RWPE2 (cell line): ENCODE measurements around the gene CSKMT.
"Not testable (repeated sequence)": the region's sequence is repeated elsewhere in the genome, so short reads cannot be mapped to it uniquely, and the experiment has no call there.

Experiments used
- ATAC-seq: fragments of 200-7000 bp; cut with Tn5 transposase; 3 replicates; pipeline ENCODE4 v1.9.1; 2021; ENCODE audit warnings: low read depth
- DNase-seq: peaks from one replicate; pipeline ENCODE4 v3.0.0-alpha.2; 2020; ENCODE audit warnings: low spot score
- H3K27ac ChIP-seq: fragments of 450-650 bp; 2 replicates; pipeline ENCODE4 v1.5.1; 2017; ENCODE audit warnings: mild to moderate bottlenecking; ENCODE audit not compliant: poor library complexity, severe bottlenecking
- H3K27me3 ChIP-seq: fragments of 250-450 bp; sonication (Bioruptor Pico); 2 replicates; pipeline ENCODE4 v1.5.1; 2021; ENCODE audit warnings: mild to moderate bottlenecking, moderate library complexity; ENCODE audit not compliant: insufficient read depth, poor library complexity, severe bottlenecking
- H3K36me3 ChIP-seq: fragments of 250-450 bp; sonication (Bioruptor Pico); 2 replicates; pipeline ENCODE4 v1.5.1; 2020; ENCODE audit warnings: low read depth, mild to moderate bottlenecking, moderate library complexity
- H3K4me1 ChIP-seq: fragments of 250-450 bp; sonication (Bioruptor Pico); 2 replicates; pipeline ENCODE4 v1.5.1; 2021; ENCODE audit warnings: mild to moderate bottlenecking, moderate library complexity; ENCODE audit not compliant: insufficient read depth, poor library complexity, severe bottlenecking
- H3K4me3 ChIP-seq: fragments of 250-450 bp; sonication (Bioruptor Pico); 2 replicates; pipeline ENCODE4 v1.5.1; 2021; ENCODE audit warnings: mild to moderate bottlenecking, moderate library complexity; ENCODE audit not compliant: severe bottlenecking
- H3K9me3 ChIP-seq: fragments of 250-450 bp; sonication (Bioruptor Pico); 2 replicates; pipeline ENCODE4 v1.5.1; 2021; ENCODE audit warnings: mild to moderate bottlenecking, moderate library complexity; ENCODE audit not compliant: severe bottlenecking
- CTCF ChIP-seq: fragments of 450-650 bp; IDR thresholded peaks from one replicate; pipeline ENCODE4 v1.5.1; 2017; ENCODE audit warnings: mild to moderate bottlenecking, moderate library complexity; ENCODE audit not compliant: poor library complexity, severe bottlenecking

The CSKMT gene

GRCh38 chr11:62665075-62665598, at the start of gene CSKMT, which contains the start of gene C11orf98:
TSS of gene CSKMT (plus strand) at chr11:62665312. CDS start at chr11:62665880, 568 bp downstream.
TSS of gene C11orf98 (minus strand) at chr11:62665210. CDS start at chr11:62665169, 41 bp downstream.
- Histone ChIP-seq H3K27ac (peak within 1 kb of the TSS; percentile 84), H3K4me3 (peak within 1 kb of the TSS; percentile 88), H3K27me3 (no peaks in the 10 kb centered on the region), H3K36me3 (peaks cover 32% of the 10 kb centered on the region), H3K4me1 (no peaks in the 10 kb centered on the region), H3K9me3 (no peaks in the 10 kb centered on the region)
- ATAC-seq (peak; percentile 83), DNase-seq (peak; percentile 89)
- TF ChIP-seq CTCF = no peak

GRCh38 chr11:62615521-62615920, 49.6 kb upstream of the CSKMT start:
- peaks cover 12% of the 10 kb centered on the region for H3K4me1 ChIP-seq
- H3K9me3 ChIP-seq = no peaks in the 10 kb centered on the region
- H3K36me3 ChIP-seq = peaks cover 11% of the 10 kb centered on the region
- DNase-seq (no peak), ATAC-seq (no peak)
- no peaks in the 10 kb centered on the region for H3K27me3 ChIP-seq
- H3K27ac ChIP-seq = peak overlapping the region; percentile 95
- no peak overlapping the region for H3K4me3 ChIP-seq
- no peak for TF ChIP-seq CTCF

- H3K4me1 ChIP-seq = peaks cover 17% of the 10 kb centered on the region
- not testable (repeated sequence) for ATAC-seq, H3K27ac ChIP-seq, H3K36me3 ChIP-seq, H3K9me3 ChIP-seq, DNase-seq, H3K4me3 ChIP-seq, H3K27me3 ChIP-seq
Measured at GRCh38 chr11:62616957-62617356, 48.2 kb upstream of the CSKMT start.

- TF ChIP-seq CTCF = no peak
- Histone ChIP-seq H3K27ac (peak overlapping the region; percentile 84), H3K27me3 (no peaks in the 10 kb centered on the region), H3K4me3 (peak overlapping the region; percentile 54), H3K4me1 (peaks cover 16% of the 10 kb centered on the region), H3K9me3 (no peaks in the 10 kb centered on the region), H3K36me3 (peaks cover 12% of the 10 kb centered on the region)
- ATAC-seq (no peak; the same call in 2 of the 3 replicates), DNase-seq (no peak)
Measured at GRCh38 chr11:62621027-62621566, 44.0 kb upstream of the CSKMT start.

GRCh38 chr11:62621567-62622470, 43.3 kb upstream of the CSKMT start, which contains the start of gene B3GAT3:
TSS of gene B3GAT3 (minus strand) at chr11:62621986. CDS start at chr11:62621947, 39 bp downstream.
- Histone ChIP-seq H3K4me3 (peak within 1 kb of the TSS; percentile 54), H3K27me3 (no peaks in the 10 kb centered on the region), H3K27ac (peak within 1 kb of the TSS; percentile 84), H3K9me3 (no peaks in the 10 kb centered on the region), H3K4me1 (peaks cover 16% of the 10 kb centered on the region), H3K36me3 (peaks cover 19% of the 10 kb centered on the region)
- ATAC-seq (peak; percentile 91), DNase-seq (peak; percentile 99)
- TF ChIP-seq CTCF = no peak
